Activated T-helper 1 cell treated with anti-CD3 and anti-CD28 coated beads, Interleukin-12 subunit alpha, Interleukin-12 subunit beta, Interleukin-2, Interleukin-4 antibody, amounts not matched to agents 30 ng/mL and 10 ng/mL and 1 ng/mL, durations not matched to agents 14 hours and 24 hours and 36 hours (primary cell): Measurements from ENCODE around the gene WASHC3. TPM values are rescaled to one million over a fixed set of nuclear protein-coding genes. Genes with fewer than 3 reads are reported as not detected.
"Not testable (repeated sequence)": the region's sequence is repeated elsewhere in the genome, so short reads cannot be mapped to it uniquely, and the experiment has no call there.

Experiments
- DNase-seq: peaks from one replicate; pipeline ENCODE4 v3.0.0; 2021; ENCODE audit warnings: low spot score
- H3K27ac Mint-ChIP-seq: one replicate; pipeline ENCODE4 v1.8.0; 2021; ENCODE audit warnings: mild to moderate bottlenecking, mixed read lengths
- H3K27me3 Mint-ChIP-seq: one replicate; pipeline ENCODE4 v1.8.0; 2022; ENCODE audit warnings: mild to moderate bottlenecking, moderate library complexity, mixed read lengths; ENCODE audit not compliant: insufficient read depth
- H3K36me3 Mint-ChIP-seq: one replicate; pipeline ENCODE4 v1.8.0; 2021; ENCODE audit warnings: low read depth, mixed read lengths
- H3K4me1 Mint-ChIP-seq: one replicate; pipeline ENCODE4 v1.8.0; 2021; ENCODE audit warnings: low read depth, mixed read lengths
- H3K4me3 Mint-ChIP-seq: one replicate; pipeline ENCODE4 v1.8.0; 2021; ENCODE audit warnings: mild to moderate bottlenecking, moderate library complexity, mixed read lengths
- H3K9me3 Mint-ChIP-seq: one replicate; pipeline ENCODE4 v1.8.0; 2021; ENCODE audit warnings: mixed read lengths
- intact Hi-C: fragments of 100-400 bp; cut with micrococcal nuclease; formaldehyde crosslinking; loops from one replicate; pipeline ENCODE4 v1.15.1; 2024
- total RNA-seq: library from RNA; stranded (reverse); gene quantifications from 2 replicates; pipeline ENCODE4 v1.2.3, GENCODE V29; 2022

Gene WASHC3, protein sequence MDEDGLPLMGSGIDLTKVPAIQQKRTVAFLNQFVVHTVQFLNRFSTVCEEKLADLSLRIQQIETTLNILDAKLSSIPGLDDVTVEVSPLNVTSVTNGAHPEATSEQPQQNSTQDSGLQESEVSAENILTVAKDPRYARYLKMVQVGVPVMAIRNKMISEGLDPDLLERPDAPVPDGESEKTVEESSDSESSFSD
- 20.4 and 26.3 TPM in 2 replicates for total RNA-seq

DNA sequence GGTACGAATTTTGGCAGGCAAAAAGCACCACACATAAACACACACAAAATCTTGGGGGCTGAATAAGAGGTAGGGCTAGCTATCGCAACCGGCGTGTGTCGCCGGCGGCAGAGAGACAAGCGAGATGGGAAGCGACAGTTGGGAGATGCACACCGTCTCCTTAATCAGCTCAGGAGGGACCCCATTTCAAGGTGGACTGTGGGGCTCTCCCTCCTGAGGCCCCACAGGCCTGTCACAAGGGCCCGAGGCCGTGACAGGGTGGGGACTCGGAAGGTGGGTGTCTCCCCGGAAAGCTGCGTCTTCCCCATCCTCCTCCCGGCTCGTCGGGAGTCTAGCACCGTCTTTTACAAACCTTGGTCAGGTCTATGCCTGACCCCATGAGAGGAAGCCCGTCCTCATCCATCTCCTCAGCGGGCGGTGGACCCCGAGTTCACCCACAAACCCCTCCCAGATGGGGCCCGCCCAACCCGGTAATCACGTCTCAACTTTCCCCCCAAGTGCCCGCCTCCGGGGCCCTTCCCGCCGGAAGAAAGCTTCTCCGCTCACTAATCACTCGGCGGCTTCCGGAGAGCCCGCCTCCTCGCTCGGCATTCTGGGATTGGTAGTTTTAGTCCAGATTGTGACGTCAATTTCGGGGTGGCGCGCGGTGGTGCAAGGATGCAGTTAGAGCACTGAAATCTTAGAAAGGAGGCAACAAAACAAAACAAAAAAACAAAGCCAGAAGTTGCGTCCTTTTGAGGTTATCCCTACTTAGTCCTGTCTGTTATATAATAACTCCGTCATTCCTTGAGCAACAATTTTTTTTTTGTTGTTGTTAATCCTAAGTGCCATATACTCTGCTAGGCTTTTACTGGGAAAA is at the start of gene WASHC3:
Gene WASHC3, minus strand, starts transcription at position 432 of the 859 bp plus-strand sequence. Its CDS starts 29 bp downstream, at position 403.
- Mint-ChIP-seq H3K27ac (peak within 1 kb of the TSS; percentile 97), H3K27me3 (no peaks in the 10 kb centered on the region), H3K9me3 (no peaks in the 10 kb centered on the region), H3K4me1 (peaks cover 42% of the 10 kb centered on the region), H3K4me3 (peak within 1 kb of the TSS; percentile 93), H3K36me3 (peaks cover 17% of the 10 kb centered on the region)
- peak; percentile 94 for DNase-seq
- intact Hi-C loops: loop anchor here (1.0 to 10.0 kb wide), 10 partner anchors 59 to 1867 kb away; partner anchors contain the start of genes CHPT1, DEPDC4, NUP37 and PARPBP

DNA sequence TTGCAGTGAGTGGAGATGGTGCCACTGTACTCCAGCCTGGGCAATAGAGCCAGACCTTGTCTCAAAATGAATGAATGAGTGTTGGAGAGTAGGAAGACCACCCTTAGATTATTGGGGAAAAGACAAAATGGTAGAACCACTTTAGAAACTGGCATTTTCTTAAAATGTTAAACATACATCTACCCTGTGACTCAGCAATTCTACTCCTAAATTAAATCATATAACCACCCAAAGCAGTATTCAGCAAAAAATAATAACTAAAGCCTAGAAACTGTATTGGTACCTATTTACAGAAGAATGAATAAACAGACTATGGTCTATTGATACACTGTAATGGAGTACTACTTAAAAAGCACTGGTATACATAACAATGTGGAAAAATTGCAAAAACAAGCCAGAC is 49.0 kb upstream of the WASHC3 start:
- Mint-ChIP-seq H3K36me3 (peaks cover 54% of the 10 kb centered on the region), H3K9me3 (peaks cover 17% of the 10 kb centered on the region), H3K27ac (no peak overlapping the region), H3K27me3 (no peaks in the 10 kb centered on the region), H3K4me1 (peaks cover 19% of the 10 kb centered on the region), H3K4me3 (no peak overlapping the region)
- intact Hi-C loops: no loop called here
- DNase-seq: no peak

DNA sequence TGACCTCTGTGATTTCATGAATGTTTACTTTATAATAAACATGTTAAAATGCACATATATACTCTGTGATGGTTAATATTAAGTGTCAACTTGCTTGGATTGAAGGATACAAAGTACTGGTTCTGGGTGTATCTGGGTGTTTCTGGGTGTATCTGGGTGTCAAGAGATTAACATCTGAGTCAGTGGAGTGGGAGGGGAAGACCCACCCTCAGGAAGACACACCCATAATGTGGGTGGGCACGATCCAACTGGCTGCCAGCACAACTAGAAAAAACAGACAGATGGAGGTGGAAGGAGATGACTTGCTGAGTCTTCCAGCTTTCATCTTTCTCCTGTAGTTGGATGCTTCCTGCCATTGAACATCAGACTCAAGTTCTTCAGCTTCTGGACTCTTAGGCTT is 46.2 kb upstream of the WASHC3 start:
- H3K36me3 Mint-ChIP-seq: peaks cover 80% of the 10 kb centered on the region
- no peaks in the 10 kb centered on the region for H3K27me3 Mint-ChIP-seq

GRCh38 chr12:102106905-102107304 is 45.1 kb upstream of the WASHC3 start:
- Mint-ChIP-seq H3K36me3 (peaks cover 85% of the 10 kb centered on the region), H3K27me3 (no peaks in the 10 kb centered on the region), H3K4me3 (no peak overlapping the region), H3K9me3 (peaks cover 37% of the 10 kb centered on the region), H3K27ac (no peak overlapping the region), H3K4me1 (peaks cover 19% of the 10 kb centered on the region)
- no peak for DNase-seq
- intact Hi-C loops: no loop called here

More for the DNA sequence above, 46.2 kb upstream of the WASHC3 start:
- Mint-ChIP-seq H3K4me3 (no peak overlapping the region), H3K4me1 (peaks cover 13% of the 10 kb centered on the region), H3K9me3 (peaks cover 37% of the 10 kb centered on the region), H3K27ac (no peak overlapping the region)
- intact Hi-C loops: no loop called here
- no peak for DNase-seq

DNA sequence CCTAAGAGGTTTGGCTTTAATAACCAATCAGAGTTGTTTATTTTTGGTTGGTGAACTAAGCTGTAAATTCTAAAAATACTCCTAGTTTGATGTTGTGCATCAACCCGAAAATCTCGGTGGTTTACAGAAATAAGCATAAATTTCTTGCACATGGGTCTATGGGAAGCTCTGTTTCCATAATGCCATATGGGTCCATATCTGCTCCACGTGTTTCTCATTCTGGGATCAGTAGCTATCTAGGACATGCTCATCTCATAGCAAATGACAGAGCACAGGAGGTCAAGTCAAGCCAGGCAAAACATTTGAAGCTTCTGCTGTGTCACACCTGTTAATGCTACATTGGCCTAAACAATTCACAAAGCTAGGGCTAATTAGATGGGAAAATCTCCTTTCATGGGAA is 35.1 kb upstream of the WASHC3 start:
- H3K4me1 Mint-ChIP-seq: peaks cover 16% of the 10 kb centered on the region
- peaks cover 23% of the 10 kb centered on the region for H3K36me3 Mint-ChIP-seq
- no peak overlapping the region for H3K27ac Mint-ChIP-seq
- DNase-seq: no peak
- H3K27me3 Mint-ChIP-seq: no peaks in the 10 kb centered on the region
- H3K4me3 Mint-ChIP-seq: no peak overlapping the region
- intact Hi-C loops: loop anchor here (5.0 to 10.0 kb wide), 2 partner anchors 205 to 648 kb away; no protein-coding TSS in a partner anchor
- H3K9me3 Mint-ChIP-seq: no peaks in the 10 kb centered on the region

- intact Hi-C loops: loop anchor here (1.0 to 10.0 kb wide), 5 partner anchors 207 to 674 kb away; no protein-coding TSS in a partner anchor
- Mint-ChIP-seq H3K36me3 (peaks cover 23% of the 10 kb centered on the region), H3K4me1 (peaks cover 16% of the 10 kb centered on the region), H3K9me3 (no peaks in the 10 kb centered on the region), H3K27me3 (no peaks in the 10 kb centered on the region), H3K27ac (no peak overlapping the region), H3K4me3 (no peak overlapping the region)
- no peak for DNase-seq
These were observed 34.0 kb upstream of the WASHC3 start for GRCh38 chr12:102095677-102096263.

DNA sequence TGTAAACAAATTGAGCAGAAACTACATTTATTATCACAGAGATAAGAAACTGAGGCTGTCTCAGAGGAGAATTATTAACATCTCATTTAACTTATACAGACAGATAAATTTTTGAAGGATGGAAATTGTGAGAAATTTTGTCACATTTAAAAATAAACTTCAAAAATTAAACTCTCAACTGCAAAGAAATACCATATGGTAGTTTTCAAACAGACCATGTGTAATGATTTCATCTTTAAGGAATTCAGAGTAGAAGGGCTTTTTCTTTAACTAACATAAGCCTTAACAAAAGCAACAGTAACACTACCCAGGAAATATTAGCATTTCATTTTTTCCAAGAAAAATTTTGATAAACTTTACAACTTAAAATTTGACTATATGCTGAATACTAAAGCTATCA is 31.5 kb upstream of the WASHC3 start:
- peaks cover 16% of the 10 kb centered on the region for H3K4me1 Mint-ChIP-seq
- no peaks in the 10 kb centered on the region for H3K9me3 Mint-ChIP-seq
- no peak for DNase-seq
- H3K27me3 Mint-ChIP-seq: no peaks in the 10 kb centered on the region
- peaks cover 21% of the 10 kb centered on the region for H3K36me3 Mint-ChIP-seq
- intact Hi-C loops: loop anchor here (10.0 kb wide), 1 partner anchor 651 kb away; no protein-coding TSS in a partner anchor
- H3K27ac Mint-ChIP-seq: no peak overlapping the region
- no peak overlapping the region for H3K4me3 Mint-ChIP-seq

- H3K27ac Mint-ChIP-seq, H3K27me3 Mint-ChIP-seq, H3K4me3 Mint-ChIP-seq, DNase-seq, H3K9me3 Mint-ChIP-seq, intact Hi-C loops: not testable (repeated sequence)
- H3K36me3 Mint-ChIP-seq: peaks cover 18% of the 10 kb centered on the region
- peaks cover 16% of the 10 kb centered on the region for H3K4me1 Mint-ChIP-seq
These were observed 27.5 kb upstream of the WASHC3 start for GRCh38 chr12:102089228-102089835.

DNA sequence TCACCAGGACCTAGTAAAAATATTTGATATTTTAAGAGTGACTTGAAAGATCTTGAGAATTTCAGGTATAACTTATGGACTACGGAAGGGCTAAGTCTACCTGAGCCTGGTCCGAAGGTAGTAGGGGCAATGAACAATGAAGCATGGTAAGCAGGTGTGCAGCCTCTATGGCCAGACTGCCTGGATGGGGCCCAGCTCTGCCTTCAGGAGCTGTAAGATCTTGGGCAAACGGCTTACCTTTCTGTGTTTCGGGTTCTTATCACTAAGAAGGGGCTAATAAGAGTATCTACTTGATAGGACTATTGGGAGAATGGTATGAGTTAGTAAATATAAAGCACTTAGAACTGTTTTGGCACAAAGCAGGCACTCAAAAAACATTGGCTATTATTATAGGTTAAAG is 19.1 kb upstream of the WASHC3 start:
- no peaks in the 10 kb centered on the region for H3K9me3 Mint-ChIP-seq
- DNase-seq: no peak
- H3K36me3 Mint-ChIP-seq: peaks cover 51% of the 10 kb centered on the region
- H3K27ac Mint-ChIP-seq: no peak overlapping the region
- no peaks in the 10 kb centered on the region for H3K4me1 Mint-ChIP-seq
- H3K4me3 Mint-ChIP-seq: no peak overlapping the region
- H3K27me3 Mint-ChIP-seq: no peaks in the 10 kb centered on the region
- intact Hi-C loops: no loop called here

- H3K27me3 Mint-ChIP-seq, H3K4me3 Mint-ChIP-seq, H3K9me3 Mint-ChIP-seq, DNase-seq, H3K4me1 Mint-ChIP-seq, H3K27ac Mint-ChIP-seq, intact Hi-C loops: not testable (repeated sequence)
- peaks cover 11% of the 10 kb centered on the region for H3K36me3 Mint-ChIP-seq
These were observed 10.3 kb upstream of the WASHC3 start for GRCh38 chr12:102072092-102072491.

DNA sequence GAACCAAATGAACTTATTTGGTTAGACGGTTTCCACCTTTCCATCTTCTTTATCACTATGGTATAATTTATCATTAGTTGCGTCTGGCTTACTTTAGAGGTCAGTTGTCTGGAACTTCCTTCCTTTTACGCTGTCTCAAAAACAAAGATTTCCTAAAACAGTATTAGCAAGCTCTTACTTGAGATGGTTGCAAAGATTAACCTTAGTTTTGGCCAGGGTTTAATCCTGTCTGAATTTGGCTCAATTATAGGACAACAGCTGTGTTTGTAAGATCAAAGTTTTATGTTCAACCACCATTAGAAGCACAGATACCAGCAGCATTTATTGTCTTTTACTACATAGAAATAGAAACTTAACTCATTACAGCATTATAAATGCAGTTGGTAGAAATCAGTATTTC is 7.9 kb upstream of the WASHC3 start:
- no peak overlapping the region for H3K27ac Mint-ChIP-seq
- H3K36me3 Mint-ChIP-seq: peaks cover 4% of the 10 kb centered on the region
- H3K4me3 Mint-ChIP-seq: no peak overlapping the region
- intact Hi-C loops: loop anchor here (10.0 kb wide), 1 partner anchor 785 kb away; the partner anchor contains the start of gene UTP20
- peaks cover 8% of the 10 kb centered on the region for H3K4me1 Mint-ChIP-seq
- H3K27me3 Mint-ChIP-seq: no peaks in the 10 kb centered on the region
- H3K9me3 Mint-ChIP-seq: no peaks in the 10 kb centered on the region
- no peak for DNase-seq

DNA sequence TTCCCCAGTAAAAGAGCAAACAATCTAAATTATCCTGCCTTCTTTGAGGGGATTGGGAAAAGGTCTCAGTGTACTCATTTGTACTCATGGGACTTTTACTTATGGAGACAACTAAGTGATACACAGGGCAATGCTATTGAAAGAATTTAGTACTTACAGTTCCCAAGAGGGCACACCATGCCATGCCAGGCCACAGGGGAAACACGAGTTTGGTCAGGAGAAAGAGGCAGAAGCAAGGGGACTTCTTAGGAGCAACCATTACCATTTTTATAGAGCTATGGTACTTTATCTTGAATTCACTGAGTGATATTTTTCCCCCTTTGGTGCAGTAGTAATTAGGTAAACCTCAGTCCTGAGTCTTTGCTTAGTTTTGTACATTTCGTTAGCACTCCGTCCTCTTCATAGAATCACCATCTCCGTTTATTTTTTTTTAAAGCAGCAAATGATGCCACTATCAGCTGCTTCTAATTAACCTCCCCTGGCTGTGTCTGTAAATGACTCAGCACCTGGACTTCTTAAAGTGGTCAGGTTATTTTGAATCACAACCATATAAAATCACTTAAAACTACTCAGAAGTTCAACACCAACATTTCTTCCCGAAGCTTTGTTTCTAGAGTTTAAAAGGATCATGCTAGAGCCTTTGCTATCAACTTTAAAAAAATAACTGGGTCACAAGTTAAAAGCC is 5.9 kb upstream of the WASHC3 start:
- DNase-seq: no peak
- H3K27me3 Mint-ChIP-seq: no peaks in the 10 kb centered on the region
- H3K4me1 Mint-ChIP-seq: peaks cover 16% of the 10 kb centered on the region
- H3K36me3 Mint-ChIP-seq: peaks cover 2% of the 10 kb centered on the region
- intact Hi-C loops: loop anchor here (10.0 kb wide), 1 partner anchor 783 kb away; the partner anchor contains the start of gene UTP20
- H3K4me3 Mint-ChIP-seq: no peak overlapping the region
- H3K27ac Mint-ChIP-seq: no peak overlapping the region
- no peaks in the 10 kb centered on the region for H3K9me3 Mint-ChIP-seq
